ENCODE results near the gene SYT8.
"Not testable (repeated sequence)": the region's sequence is repeated elsewhere in the genome, so short reads cannot be mapped to it uniquely, and the experiment has no call there.

Gene SYT8

GRCh38 chr11:1834779-1835670, at the start of gene SYT8:
TSS of gene SYT8 (plus strand) at chr11:1834990. CDS start at chr11:1835106, 116 bp downstream.
- DNase-seq: no peak

GRCh38 chr11:1785749-1786413, 48.9 kb upstream of the SYT8 start:
- no peak for DNase-seq

- no peak for DNase-seq
Observed at GRCh38 chr11:1786466-1786865, 48.3 kb upstream of the SYT8 start.

- no peak for DNase-seq
Observed at GRCh38 chr11:1791912-1792311, 42.9 kb upstream of the SYT8 start.

GRCh38 chr11:1792461-1792860, 42.3 kb upstream of the SYT8 start:
- no peak for DNase-seq

- no peak for DNase-seq
Observed at GRCh38 chr11:1793081-1793480, 41.7 kb upstream of the SYT8 start.

GRCh38 chr11:1796413-1797011, 38.3 kb upstream of the SYT8 start:
- no peak for DNase-seq

- DNase-seq: no peak
Observed at GRCh38 chr11:1797391-1798125, 37.2 kb upstream of the SYT8 start.

GRCh38 chr11:1803246-1803645, 31.5 kb upstream of the SYT8 start:
- no peak for DNase-seq

GRCh38 chr11:1803835-1804519, 30.8 kb upstream of the SYT8 start:
- not testable (repeated sequence) for DNase-seq

GRCh38 chr11:1805525-1805924, 29.3 kb upstream of the SYT8 start:
- no peak for DNase-seq

- no peak for DNase-seq
Observed at GRCh38 chr11:1807264-1807995, 27.4 kb upstream of the SYT8 start.

- no peak for DNase-seq
Observed at GRCh38 chr11:1810761-1811160, 24.0 kb upstream of the SYT8 start.

GRCh38 chr11:1812274-1812673, 22.5 kb upstream of the SYT8 start:
- DNase-seq: no peak

GRCh38 chr11:1812801-1813200, 22.0 kb upstream of the SYT8 start:
- no peak for DNase-seq

GRCh38 chr11:1813356-1813755, 21.4 kb upstream of the SYT8 start:
- not testable (repeated sequence) for DNase-seq

GRCh38 chr11:1814691-1815090, 20.1 kb upstream of the SYT8 start:
- no peak for DNase-seq

GRCh38 chr11:1815311-1815710, 19.5 kb upstream of the SYT8 start:
- DNase-seq: no peak

- DNase-seq: no peak
Observed at GRCh38 chr11:1815751-1816150, 19.0 kb upstream of the SYT8 start.

GRCh38 chr11:1817000-1817399, 17.8 kb upstream of the SYT8 start:
- no peak for DNase-seq

GRCh38 chr11:1817511-1817910, 17.3 kb upstream of the SYT8 start:
- DNase-seq: no peak

GRCh38 chr11:1819074-1819473, 15.7 kb upstream of the SYT8 start:
- DNase-seq: no peak

Data from NK-92 treated with Interleukin-12 subunit alpha and Interleukin-12 subunit beta, amount 100 ng/mL, for 24 hours (cell line).